ENCODE measurements around the gene TMEM204.

GRCh38 chr16:1488054-1488601 lies 45.3 kb upstream of the TMEM204 start:
- no peak for TF ChIP-seq GATA2 (IDR thresholded peaks at IDR 0.05; ENCODE audit: low read depth, low read length)
- TF ChIP-seq GATA3 (IDR thresholded peaks at IDR 0.05; ENCODE audit: low read depth, low read length), result no peak
